Tongue (tissue), 2 donors: ENCODE measurements around the gene NNAT. TPM values are rescaled to one million over a fixed set of nuclear protein-coding genes. Genes with fewer than 3 reads are reported as not detected.
"Not testable (repeated sequence)": the region's sequence is repeated elsewhere in the genome, so short reads cannot be mapped to it uniquely, and the experiment has no call there.

ENCODE experiments used
- DNase-seq: peaks from one replicate; pipeline ENCODE4 v3.0.0-alpha.2; 2015
- total RNA-seq: library from RNA; depleted of rRNA; stranded (reverse); fragments of >200 nt; gene quantifications from one replicate; pipeline ENCODE4 v1.2.3, GENCODE V29; 2014

The NNAT gene
- total RNA-seq, 1 donor from 2014 or later = 24.1 TPM

DNA sequence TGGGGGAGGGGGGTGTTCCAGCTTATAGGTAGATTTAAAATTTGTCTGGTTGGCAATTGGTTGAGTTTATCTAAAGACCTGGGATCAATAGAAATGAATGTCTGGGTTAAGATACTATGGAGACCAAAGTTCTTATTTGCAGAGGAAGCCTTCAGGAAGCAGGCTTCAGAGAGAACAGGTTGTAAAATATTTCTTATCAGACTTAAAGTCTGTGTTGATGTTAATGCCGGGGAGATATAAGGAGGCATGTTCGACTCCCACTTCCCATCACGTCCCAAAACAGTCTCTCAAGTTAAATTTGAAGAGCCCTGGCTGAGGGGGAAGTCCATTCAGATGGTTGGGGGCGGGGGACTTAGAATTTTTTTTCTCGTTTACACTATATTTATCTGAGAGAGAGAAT lies 19.0 kb downstream of the NNAT start:
- no peak for DNase-seq

DNA sequence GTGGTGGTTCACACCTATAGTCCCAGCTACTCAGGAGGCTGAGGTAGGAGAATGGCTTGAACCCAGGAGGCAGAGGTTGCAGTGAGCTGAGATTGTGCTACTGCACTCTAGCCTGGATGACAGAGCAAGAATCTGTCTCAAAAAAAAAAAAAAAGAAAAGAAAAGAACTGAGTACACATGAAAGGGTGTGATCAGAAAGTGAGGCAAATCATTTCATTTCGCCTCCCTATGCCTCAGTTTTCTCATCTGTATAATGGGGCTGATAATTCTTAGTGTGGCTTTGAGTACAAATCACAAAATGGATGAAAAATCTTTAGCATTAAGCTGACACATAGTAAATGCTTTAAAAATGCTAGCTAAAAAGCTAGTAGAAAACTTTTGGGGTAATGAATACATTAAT lies 19.8 kb downstream of the NNAT start:
- not testable (repeated sequence) for DNase-seq

DNA sequence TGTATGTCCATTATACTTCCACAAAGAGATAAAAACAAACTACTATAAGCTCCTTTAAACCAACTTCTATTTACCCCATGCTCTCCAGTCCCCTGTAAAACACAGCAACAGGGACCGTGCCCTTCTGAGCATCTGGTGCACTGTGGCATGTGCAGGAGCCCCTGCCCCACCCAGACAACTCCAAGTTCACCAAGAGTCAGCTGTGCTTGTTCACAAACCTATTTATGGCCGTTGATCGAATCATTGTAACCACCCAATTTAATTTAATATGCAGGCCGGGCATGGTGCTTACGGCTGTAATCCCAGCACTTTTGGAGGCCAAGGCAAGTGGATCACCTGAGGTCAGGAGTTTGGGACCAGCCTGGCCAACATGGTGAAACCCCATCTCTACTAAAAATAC lies 20.3 kb downstream of the NNAT start:
- no peak for DNase-seq

DNA sequence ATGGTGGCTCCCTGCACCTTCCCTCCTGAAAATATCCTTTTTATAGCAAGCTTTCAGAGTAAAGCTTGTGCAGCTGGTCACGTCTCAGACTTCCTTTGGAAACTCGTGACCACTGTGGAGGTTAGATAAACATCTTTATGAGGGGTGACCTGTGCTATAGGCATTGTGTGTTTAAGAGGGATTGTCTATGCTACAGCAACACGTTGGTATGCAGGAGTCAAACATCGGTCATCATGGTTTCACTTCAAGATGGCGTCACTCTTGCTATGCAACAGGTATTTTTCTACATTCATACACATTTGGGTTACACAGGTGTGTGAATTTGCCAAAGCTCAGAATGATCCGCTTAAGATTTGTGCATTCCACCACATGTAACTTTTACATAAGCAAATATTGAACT lies 21.2 kb downstream of the NNAT start:
- DNase-seq = no peak

DNA sequence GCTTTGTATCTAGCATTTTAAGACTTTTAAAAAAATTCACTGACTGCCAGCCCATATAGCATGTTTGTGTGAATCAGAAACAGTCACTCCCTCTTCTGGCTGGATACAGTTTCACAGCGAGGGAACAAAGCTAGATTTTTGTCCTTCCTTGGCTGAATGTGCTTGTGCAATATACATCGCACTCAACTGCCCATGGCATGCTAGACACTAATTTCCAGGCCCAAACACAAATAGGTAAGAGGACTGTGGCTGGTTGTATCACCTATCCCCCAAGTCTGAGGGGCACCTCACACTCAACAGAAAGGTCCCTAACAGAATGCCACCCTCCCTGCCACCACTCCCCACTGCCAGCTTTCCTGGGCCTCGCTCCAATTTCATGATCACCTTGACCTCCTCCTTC lies 22.8 kb downstream of the NNAT start:
- no peak for DNase-seq

DNA sequence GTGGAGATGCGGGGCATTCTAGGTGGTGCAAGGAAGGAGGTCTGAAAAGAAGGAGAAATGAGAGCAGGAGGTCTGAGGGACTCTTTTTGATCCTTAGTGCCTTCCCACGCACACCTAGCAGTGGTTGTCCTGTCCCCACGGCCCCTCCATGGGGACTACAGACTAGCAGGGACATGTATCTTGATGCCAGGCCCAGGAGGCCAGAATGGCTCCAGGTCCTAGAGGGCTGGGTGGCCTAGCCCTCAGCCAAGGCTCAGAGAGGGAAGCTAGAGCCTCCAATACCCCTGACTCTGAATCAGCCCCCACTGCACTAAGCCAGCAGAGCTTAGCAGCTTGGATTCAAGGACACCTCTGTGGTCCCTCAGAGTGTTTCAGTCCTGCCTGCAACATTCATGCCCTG lies 23.3 kb downstream of the NNAT start:
- DNase-seq = no peak

DNA sequence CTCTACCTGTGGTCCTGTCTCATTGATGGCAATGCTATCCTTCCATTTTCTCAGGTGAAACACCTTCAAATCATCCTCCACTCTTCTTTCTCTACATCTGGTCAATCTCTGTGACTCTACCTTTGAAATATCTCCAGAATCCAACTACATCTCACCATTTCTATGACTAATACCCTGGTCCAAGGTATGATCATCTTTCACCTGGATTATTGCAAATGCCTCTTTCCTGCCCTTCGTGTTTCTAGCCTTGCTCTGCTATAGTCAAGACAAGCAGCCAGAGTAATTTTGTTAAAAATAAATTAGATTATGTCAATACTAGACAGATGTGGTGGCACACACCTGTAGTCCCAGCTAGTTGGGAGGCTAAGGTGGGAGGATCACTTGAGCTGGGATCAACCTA lies 24.5 kb downstream of the NNAT start:
- no peak for DNase-seq

DNA sequence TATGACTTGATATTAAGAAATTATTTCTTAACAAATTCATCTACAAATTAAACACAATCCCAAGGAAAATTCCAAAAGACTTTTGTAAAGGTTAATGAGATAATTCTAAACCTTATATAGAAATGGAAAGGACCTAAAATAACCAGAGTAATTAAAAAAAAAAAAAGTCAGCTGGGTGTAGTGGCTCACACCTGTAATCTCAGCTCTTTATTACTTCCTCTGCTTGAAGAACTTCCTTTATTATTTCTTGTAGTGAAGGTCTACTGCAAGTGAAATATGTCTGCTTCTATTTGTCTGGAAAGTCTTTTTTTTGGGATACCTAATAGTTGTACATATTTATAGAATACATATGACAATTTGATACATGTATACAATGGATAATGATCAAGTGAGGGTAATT lies 26.9 kb downstream of the NNAT start:
- DNase-seq = no peak

DNA sequence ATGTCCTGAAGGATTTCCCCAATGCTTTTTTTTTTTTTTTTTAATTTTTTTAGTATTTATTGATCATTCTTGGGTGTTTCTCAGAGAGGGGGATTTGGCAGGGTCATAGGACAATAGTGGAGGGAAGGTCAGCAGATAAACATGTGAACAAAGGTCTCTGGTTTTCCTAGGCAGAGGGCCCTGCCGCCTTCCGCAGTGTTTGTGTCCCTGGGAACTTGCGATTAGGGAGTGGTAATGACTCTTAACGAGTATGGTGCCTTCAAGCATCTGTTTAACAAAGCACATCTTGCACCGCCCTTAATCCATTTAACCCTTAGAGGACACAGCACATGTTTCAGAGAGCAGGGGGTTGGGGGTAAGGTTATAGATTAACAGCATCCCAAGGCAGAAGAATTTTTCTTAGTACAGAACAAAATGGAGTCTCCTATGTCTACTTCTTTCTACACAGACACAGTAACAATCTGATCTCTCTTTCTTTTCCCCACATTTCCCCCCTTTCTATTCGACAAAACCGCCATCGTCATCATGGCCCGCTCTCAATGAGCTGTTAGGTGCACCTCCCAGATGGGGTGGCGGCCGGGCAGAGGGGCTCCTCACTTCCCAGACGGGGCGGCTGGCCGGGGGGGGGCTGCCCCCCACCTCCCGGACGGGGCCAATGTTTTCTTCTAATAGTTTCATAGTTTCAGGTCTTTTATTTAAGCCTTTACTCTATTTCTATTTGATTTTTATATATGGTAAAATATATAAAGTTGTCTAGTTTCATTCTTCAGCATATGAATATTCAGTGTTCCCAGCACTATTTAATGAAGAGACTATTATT lies 29.3 kb downstream of the NNAT start:
- DNase-seq = not testable (repeated sequence)

DNA sequence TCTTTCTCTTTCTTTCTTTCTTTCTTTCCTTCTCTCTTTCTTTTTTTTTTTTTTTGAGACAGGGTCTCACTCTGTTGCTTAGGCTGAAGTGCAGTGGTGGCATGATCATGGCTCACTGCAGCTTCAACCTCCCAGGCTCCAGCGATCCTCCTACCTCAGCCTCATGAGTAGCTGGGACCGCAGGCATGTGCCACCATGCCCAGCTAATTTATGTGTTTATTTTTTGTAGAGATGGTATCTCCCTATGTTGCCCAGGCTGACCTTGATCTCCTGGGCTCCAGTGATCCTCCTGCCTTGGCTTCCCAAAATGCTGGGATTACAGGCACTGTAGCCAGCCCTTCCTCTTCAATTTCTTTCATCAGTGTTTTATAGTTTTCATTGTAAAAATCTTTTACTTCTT lies 30.6 kb downstream of the NNAT start:
- DNase-seq = not testable (repeated sequence)

DNA sequence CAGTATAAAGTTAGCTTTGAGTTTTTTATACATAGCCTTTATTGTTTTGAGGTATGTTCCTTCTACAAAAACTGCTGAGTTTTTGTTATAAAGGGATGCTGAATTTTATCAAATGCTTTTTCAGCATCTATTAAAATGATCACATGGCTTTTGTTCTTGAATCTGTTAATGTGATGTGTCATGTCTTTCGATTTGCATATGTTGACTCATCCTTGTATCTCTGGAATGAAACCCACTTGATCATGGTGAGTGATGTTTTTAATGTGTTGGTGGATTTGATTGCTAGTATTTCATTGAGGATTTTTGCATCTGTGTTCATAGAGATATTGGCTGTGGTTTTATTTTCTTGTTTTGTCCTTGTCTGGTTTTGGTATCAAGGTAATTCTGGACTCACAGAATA lies 31.4 kb downstream of the NNAT start:
- DNase-seq = no peak

DNA sequence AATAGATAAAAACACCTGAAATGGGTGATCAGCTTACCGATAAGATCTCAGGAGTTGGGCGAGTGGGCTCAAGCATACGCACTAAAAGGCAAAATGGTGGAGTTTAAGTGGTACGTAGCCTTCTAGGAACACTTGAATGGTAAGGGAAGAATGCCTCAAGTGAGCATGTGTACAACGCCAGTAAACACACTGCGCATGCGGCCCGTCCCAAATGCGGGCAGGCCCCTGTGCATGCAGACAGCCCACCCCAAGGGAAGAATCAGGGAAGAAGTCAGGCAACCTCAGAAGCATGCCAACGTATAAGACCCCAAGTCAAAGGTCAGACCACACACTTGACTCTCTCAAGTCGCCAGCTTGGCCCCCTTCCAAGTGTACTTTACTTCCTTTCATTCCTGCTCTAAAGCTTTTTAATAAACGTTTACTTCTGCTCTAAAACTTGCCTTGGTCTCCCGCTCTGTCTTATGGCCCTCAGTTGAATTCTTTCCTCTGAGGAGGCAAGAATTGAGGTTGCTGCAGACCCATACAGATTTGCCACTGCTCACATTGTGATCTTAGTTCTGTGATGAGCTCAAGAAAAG lies 33.8 kb downstream of the NNAT start:
- DNase-seq = not testable (repeated sequence)

DNA sequence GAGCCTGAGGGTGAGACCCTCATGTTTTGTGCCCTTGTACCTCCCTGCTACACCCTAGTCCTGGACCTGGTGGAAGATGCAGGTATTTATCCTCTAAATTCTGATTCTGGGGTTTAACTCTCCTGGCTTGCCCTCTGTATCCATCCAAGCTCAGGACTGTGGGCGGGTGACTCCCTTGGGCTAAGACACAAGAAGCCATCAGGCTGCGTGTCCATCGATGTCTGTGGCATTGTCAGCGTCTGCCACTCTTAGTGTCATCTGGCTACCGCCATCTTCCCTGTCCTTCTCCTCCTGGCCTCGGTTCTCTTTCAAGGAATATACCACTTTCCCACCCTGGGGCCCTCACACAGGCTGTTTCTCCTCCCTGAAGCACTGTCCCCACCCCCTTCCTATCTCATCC lies 35.5 kb downstream of the NNAT start:
- no peak for DNase-seq

DNA sequence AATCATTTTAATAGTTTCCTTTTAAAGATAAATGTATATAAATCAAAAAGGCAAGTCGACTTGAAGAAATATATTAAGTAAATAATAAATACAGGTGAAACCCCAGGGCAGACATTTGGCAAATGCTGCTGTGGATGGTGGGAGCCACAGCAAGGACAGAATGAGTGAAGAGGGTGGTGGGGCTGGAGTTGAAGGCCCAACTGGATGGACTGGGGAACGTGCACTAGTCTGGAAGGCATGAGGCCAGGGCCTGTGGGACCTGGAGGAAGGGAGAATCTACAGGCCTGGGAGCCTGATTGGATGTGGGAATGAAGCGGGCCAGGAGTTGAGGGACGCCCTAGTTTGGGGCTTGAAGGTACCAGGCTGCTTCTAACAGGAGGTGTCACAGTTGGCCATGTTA lies 37.3 kb downstream of the NNAT start:
- no peak for DNase-seq

DNA sequence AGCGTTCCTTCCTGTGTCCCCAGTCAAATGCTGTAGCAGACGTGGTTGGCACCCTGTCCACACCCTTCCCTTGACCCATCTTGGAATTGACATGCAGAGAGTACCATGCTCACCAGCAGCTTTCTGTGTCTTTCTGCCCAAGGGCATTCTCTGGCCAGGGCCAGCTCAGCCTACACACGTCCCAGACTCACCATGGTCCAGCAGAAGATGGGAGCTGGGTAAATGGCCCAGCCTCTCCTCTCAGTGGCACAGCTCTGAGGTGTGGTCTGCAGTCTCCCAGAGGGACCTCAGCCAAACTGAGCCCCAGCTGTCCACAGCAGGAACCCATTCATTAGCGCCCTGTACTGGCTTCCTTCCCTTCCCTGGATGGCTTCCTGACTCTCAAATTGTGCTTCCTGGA lies 37.7 kb downstream of the NNAT start:
- DNase-seq = no peak

DNA sequence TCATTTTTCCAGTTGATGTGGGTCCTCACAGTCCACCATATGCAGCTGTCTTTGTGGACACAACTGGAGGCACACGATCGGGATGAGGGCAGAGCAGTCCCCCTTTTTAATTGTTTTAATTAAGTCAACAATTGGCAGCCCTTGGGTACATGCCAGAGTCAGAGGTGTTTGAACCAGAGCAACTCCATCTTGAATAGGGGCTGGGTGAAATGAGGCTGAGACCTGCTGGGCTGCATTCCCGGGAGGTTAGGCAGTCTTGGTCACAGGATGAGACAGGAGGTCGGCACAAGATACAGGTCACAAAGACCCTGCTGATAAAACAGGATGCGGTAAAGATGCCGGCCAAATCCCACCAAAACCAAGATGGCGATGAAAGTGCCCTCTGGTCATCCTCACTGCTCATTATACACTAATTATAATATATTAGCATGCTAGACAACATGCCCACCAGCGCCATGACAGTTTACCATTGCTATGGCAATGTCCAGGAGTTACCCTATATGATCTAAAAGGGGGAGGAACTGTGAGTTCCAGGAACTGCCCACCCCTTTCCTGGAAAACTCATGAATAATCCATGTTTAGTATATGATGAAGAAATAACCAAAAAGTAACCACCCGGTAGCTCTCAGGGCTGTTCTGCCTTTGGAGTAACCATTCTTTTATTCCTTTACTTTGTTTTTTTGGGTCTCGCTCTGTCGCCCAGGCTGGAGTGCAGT lies 38.4 kb downstream of the NNAT start:
- no peak for DNase-seq

DNA sequence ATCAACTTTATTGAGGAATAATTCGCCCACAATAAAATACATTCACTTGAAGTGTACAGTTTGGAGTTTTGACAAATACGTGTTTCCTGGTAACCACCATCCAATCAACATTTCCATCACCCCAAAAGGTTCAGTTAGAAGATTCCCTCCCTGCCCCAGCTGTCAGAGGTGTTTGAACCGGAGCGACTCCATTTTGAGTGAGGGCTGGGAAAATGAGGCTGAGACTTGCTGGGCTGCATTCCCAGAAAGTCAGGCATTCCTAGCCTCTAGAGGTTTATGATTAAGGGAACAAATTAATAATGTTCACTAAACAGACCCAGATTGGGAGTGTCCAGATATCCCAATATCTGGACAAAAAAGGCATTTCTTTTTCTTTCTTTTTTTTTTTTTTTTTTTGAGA lies 39.6 kb downstream of the NNAT start:
- no peak for DNase-seq

DNA sequence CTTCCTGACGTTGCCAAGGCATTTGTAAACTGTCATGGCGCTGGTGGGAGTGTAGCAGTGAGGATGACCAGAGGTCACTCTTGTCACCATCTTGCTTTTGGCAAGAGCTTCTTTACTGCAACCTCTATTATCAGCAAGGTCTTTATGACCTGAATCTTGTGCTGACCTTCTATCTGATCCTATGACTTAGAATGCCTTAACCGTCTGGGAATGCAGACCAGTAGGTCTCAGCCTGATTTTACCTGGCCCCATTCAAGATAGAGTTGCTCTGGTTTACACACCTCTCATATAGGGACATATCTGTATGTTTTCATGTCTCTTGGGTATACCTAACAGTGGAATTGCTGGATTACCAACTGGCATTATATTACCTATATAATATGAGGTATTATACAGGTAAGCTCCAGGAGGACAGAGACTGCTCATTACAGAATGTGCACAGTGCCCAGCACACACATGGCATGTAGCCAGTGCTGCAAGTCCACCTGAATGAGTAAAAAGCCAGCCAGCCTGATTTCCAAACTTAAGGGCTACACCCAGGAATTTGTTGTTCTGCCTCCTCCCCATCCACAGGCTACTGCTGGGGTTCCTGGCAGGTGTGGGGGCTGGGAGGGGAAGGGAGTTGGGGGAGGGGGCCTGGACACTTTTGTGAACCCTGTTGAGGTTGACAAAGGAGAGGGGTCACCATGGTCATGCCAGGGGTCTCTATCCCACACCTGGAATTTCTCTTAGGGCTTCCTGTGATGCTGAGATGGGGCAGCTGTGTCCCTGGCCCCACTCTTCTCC lies 41.8 kb downstream of the NNAT start:
- no peak for DNase-seq

DNA sequence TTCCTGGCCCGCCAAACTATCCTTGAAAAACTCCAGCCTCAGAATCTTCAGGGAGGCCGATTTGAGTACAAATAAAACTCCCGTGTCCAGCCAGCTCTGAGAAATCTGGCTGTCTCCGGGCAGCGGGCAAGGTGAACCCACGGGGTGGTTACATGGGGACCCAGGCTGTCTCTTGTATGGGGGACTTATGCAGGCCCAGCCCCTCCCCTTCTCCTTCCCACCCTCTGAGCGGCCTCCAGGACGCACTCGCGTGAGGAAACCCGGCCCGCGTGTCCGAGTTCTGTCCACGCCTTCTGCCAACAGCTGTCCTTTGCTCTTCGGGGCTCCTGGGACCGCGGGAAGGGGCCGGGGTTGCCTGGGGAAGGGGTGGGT lies 43.0 kb downstream of the NNAT start:
- DNase-seq = no peak

DNA sequence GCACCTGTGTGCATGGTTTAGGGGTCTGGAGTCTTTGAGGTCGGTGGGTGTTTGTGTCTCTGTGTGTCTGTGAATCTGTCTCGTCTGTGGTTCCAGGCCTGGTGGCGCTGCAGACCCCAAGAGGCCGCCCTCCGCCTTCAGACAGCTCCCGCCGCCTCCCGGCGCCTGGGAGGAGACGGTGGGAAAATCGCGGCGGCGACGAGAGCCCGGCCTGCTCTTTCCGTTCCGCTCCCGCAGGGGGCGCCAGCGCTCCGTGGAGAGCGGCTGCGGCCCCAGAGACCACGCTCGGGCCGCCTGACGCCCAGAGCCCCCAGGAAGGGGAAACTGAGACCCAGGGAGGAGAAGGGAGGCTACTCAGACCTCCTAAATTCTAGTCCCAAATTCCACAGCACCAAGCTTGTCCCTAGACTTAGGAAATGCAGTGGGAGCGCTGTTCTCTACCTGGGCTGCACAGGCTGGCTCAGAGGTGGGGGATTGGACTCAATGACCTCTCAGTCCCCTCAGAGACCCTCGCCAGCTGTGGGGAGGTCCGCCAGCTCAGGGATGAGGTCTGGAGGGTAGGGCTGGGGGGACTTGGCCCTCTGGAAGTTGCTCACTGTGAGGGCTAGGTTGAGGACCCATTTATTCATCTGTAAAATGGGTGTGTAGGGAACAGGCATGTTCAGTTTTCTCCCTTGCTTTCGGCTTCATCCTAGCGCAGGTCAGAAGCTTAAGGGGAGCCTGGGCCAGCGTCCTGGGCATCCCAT lies 43.5 kb downstream of the NNAT start:
- DNase-seq = peak; percentile 72

DNA sequence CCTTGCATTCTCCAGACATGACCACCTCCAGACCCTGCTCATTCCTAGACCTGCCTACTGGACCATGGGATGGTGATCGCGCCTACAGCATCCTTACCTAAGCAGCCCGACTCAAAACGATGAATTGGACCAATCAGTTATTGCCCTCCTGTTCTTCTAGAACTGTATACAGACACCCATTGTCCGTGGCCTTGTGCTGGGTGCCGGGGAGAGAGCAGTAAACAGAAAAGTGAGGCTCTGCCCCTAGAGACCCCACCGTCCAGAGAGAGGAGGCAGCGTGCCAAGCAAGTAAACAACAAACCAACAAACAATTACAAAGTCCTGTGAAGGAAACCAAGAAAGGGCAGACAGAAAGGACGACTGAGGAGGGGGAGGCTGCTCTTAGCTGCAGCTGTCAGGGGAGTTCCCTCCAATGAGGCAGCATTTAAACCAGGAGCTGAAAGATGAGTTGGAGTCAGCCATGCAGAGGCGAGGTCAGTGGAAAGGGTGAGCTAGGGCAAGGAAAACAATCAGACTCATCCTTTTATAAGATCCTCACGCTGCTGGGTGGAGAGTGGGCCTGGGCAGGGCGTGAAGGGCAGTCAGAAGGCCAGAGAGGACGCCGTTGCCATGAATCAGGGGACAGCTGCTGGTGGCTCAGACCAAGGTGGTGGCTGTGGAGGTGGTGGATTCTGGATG lies 44.2 kb downstream of the NNAT start:
- DNase-seq = peak; percentile 76
